G401.6 (cell line): ENCODE results near the gene KRTAP17-1.
"Not testable (repeated sequence)": the region's sequence is repeated elsewhere in the genome, so short reads cannot be mapped to it uniquely, and the experiment has no call there.

ENCODE experiments used
- FAIRE-seq: peaks from 2 replicates; lab custom pipeline; 2012; peaks lifted over from hg19 to GRCh38; lab: Jason Lieb, UNC

Gene KRTAP17-1

GRCh38 chr17:41301916-41302901, 13.3 kb downstream of the KRTAP17-1 start, which contains the start of gene KRTAP29-1:
Gene KRTAP29-1 (minus strand): TSS chr17:41302851. CDS start chr17:41302851, 0 bp downstream.
- FAIRE-seq: no peak

GRCh38 chr17:41301204-41301790, 14.2 kb downstream of the KRTAP17-1 start:
- no peak for FAIRE-seq

GRCh38 chr17:41298458-41299135, 16.9 kb downstream of the KRTAP17-1 start:
- FAIRE-seq: no peak

- FAIRE-seq: no peak
Observed at GRCh38 chr17:41296846-41297245, 18.7 kb downstream of the KRTAP17-1 start.

GRCh38 chr17:41294016-41294415, 21.5 kb downstream of the KRTAP17-1 start:
- no peak for FAIRE-seq

- no peak for FAIRE-seq
Observed at GRCh38 chr17:41287050-41287449, 28.5 kb downstream of the KRTAP17-1 start.

GRCh38 chr17:41284546-41284945, 31.0 kb downstream of the KRTAP17-1 start:
- no peak for FAIRE-seq

- peak; percentile 93 for FAIRE-seq
Observed at GRCh38 chr17:41284043-41284442, 31.5 kb downstream of the KRTAP17-1 start.

GRCh38 chr17:41278176-41278955, 37.1 kb downstream of the KRTAP17-1 start:
- no peak for FAIRE-seq

- FAIRE-seq: not testable (repeated sequence)
Observed at GRCh38 chr17:41275648-41276190, 39.8 kb downstream of the KRTAP17-1 start, which contains the start of gene KRTAP9-7. Gene KRTAP9-7 (plus strand): TSS chr17:41275698. CDS start chr17:41275698, 0 bp downstream.

- FAIRE-seq: no peak
Observed at GRCh38 chr17:41271858-41272257, 43.7 kb downstream of the KRTAP17-1 start.

- FAIRE-seq: not testable (repeated sequence)
Observed at GRCh38 chr17:41271323-41271722, 44.2 kb downstream of the KRTAP17-1 start.

GRCh38 chr17:41267711-41268110, 47.8 kb downstream of the KRTAP17-1 start:
- FAIRE-seq: no peak

GRCh38 chr17:41265078-41265477, 50.4 kb downstream of the KRTAP17-1 start, which contains the start of gene KRTAP9-6:
Gene KRTAP9-6 (plus strand): TSS chr17:41265378. CDS start chr17:41265378, 0 bp downstream.
- no peak for FAIRE-seq
